ENCODE measurements around the gene C18orf54.
"Not testable (repeated sequence)": the region's sequence is repeated elsewhere in the genome, so short reads cannot be mapped to it uniquely, and the experiment has no call there.

Gene C18orf54

DNA sequence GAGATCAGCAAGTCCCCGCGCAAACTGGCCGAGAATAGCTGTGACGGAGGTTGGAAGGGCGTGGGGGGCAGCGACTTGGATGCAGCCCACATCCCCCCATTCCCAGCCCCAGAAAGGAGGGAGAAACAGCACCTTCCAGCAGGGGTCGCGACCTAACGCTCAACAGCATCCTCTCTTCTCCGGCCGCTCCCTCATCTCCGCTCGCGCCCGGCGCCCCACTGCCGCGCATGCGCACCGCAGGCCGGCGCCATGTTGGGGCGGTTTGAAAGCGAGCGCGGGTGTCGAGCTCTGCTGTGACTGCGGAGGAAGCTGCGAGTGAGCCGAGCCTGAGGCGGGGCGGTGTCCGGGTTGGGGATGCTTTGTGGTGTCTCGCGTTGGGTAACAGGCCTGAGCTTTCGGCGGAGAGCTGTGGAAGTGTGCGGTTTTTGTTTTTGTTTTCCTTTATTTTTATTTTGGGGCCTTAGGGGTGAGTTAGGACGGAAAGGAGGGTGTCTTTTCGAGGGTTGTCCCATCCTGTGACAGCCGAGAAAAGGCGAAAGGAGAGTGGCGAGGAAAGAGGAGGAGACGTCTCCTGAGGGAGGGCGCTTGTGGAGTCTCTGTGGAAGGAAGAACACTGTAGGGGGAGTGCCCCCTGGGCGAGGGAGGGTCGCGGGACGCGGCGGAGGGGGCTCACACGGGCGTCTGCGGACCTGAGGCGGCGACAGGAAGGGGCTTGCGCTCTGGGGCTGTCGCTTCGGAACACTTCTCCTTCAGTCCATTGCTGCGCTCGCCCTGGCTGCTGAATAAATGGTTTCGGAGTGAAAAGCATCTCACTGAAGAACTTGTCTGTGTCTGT lies at the start of gene C18orf54, which contains the start of gene STARD6:
C18orf54 (plus strand) TSS at position 247 of the 835 bp plus-strand sequence. CDS start 2,667 bp downstream, outside the sequence.
STARD6 (minus strand) TSS at position 199 of the 835 bp plus-strand sequence. CDS start 3,285 bp downstream, outside the sequence.
- peak; percentile 97 for DNase-seq (ENCODE audit: low spot score)

DNA sequence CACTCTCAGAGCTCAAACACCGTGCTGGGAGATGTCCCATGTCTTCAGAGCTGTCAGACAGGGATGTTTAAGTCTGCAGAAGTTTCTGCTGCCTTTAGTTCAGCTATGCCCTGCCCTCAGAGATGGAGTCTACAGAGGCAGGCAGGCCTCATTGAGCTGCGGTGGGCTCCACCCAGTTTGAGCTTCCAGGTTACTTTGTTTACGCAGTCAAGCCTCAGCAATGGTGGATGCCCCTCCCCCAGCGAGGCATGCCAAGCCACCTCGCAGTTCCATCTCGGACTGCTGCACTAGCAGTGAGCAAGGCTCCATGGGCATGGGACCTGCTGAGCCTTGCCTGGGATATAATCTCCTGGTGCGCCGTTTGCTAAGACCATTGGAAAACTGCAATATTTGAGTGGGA lies 48.1 kb upstream of the C18orf54 start:
- DNase-seq (ENCODE audit: low spot score) = not testable (repeated sequence)

DNA sequence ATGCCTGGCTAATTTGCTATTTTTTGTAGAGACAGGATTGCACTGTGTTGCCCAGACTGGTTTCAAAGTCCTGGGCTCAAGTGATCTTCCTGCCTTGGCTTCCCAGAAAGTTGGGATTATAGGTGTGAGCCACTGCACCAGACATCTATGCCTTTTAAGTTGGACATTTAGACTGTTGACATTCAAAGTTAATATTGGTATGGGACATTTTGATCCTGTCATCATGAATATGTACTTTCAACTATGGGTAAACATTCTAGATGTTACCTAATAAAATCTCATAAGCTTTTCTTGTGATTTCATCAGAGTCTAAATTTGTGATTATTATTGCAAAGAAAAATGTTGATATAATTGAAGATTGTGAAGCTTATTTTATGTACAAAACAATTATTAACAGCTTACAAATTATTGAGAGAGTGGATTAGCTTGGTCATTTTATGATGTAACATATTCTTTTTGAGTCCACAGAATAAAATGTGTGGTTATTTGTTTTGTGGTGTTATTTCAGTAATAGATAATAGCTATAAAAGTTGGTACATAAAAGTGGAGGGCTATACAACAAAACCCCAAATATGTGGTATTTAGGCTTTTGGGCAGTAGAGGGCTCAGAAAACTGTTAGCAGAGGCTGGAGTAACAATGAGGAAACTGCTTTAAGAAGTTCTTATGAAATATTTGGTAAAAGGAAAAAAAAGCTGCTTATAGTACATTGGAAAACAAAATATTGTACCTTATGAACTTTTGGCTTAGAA lies 41.5 kb upstream of the C18orf54 start:
- no peak for DNase-seq (ENCODE audit: low spot score)

DNA sequence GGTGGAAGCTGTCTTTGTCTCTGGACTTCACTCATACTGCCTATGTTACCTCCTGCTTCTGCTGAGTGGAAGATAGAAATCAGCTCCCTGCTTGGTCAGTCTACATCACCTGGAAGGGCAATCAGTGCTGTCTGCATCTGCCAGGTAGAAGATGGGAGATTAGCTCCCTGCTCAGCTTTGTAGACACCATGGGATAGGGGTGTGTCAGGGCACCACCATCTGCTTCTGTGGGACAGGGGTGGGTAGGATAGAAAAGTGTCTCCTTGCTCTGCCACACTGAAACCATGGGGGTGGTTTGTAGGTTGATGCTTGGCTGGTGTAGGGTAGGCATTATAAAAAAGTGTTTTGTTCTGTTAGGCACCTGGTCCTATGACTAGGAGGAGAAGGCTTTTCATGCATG lies 34.1 kb upstream of the C18orf54 start:
- no peak for DNase-seq (ENCODE audit: low spot score)

DNA sequence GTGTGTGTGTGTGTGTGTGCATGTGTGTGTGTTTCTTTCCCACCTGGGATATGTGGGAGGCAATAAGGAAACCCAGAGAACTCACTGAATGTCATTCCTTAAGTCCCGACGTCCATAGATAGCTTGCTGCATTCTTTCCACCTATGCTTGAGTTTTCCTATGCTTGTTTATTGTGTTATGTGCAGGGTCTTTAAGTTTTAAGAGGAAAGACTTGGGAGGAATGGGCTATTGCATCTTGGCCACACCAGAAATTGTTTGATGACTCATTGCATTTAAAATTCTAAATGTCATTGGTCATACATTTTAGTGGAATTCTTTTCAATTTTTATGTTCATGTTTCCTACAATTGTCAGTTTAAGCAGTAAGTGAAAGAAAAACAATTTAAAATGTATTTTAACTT lies 33.7 kb upstream of the C18orf54 start:
- DNase-seq (ENCODE audit: low spot score) = no peak

DNA sequence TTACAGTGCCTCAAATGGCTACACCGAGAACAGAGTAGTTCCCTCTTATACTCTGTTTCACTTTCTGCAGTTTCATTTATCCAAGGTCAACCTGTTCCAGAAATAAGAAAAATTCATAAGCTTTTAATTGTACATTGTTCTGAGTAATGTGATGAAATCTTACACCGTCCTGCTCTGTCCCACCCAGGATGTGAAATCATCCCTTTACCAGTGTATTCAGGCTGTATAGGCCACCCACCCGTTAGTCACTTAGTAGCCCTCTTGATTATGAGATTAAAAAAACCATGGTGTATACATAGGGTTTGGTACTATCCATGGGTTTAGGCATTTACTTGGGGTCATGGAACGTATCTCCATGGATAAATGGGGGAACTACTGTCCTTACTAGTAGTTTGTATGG lies 29.9 kb upstream of the C18orf54 start:
- DNase-seq (ENCODE audit: low spot score) = no peak

DNA sequence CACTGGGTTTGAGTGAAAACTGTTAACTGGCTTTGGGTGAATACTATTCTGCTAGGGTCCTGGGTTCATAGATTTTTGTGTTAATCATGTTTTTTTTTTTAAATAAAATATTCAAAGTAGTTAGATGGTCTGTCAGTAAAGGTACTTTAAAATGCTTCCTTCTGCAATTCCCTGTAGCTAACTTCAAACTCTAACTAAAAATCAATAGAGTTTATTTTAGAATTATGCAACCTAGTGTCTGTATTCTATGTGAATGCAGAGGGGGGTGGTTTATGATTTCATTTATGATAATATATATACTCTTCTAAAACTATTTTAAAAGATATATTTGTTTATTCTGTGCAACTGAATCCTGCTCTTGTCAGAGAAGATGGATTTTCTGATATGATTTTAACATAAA lies 27.9 kb upstream of the C18orf54 start:
- DNase-seq (ENCODE audit: low spot score) = no peak

DNA sequence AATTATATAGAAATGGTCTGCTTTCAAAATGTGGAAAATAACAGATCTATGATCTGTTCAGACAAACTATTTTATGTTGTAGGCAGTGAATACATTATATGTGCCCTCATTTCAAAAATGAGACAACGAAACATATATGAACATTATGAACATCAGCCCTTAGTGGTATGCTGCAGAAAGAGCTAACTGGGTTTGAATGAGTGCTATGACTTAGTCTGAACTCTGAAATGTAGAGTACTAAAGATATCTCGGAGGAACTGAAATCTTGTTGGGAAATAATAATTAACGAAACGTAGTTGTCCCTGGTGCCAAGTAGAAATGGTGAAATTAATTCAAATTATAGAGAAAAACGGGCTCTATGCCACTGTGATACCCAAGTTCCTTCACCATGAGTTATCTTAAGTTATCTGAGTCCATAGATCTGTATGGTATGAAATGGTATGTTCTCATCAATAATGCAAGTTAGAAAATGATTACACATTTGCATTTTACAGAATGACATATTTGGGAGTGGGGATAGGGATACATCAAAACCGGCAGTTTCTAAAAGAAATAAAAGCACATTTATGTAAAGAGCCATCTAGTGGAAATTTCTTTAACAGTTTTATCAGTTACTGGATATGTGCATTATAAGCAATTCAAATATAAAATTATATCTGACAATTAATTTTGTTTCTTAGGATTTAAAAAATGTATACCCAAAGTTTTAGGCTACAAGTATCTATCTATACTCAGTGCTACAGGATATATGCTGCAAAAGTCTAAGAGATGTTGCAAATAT lies 26.7 kb upstream of the C18orf54 start:
- no peak for DNase-seq (ENCODE audit: low spot score)

DNA sequence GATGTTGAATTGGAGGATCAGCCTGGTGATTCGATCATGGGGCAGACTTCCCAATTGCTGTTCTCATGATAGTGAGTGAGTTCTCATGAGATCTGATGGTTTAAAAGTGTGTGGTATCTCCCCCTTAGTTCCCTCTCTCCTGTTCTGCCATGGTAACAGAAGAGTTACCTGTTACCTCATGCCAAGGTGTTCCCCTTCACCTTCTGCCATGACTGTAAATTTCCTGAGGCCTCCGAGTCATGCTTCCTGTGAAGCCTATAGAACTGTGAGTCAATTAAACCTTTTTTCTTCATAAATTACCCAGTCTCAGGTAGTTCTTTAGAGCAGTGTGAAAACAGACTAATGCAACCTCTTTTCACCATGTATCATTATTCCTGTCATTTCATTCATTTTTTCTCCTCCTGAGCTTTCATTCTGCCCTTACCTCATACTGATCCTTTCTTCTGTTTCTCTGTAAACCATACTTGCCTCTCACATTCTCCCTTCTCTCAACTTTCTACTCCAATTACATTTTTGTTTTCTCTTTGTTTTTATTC lies 22.0 kb upstream of the C18orf54 start:
- DNase-seq (ENCODE audit: low spot score) = no peak

DNA sequence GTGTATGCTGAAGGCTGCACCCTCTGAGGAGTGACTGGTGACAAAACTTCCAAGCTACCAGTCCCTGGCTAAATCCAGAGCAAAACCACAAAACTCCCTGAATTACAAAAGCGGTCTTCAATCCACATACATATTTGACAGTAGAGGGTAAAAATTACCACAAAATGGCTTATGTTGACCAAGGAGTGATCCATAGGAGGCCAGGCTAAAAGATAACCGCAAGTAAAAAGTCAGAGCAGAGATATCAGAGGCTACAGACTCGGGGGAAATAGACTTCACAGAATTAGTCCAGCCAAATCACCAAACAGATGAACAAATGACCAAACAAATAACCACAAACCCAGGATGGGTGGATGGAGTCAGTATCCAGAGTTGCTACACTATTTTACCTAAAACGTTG lies 19.5 kb upstream of the C18orf54 start:
- no peak for DNase-seq (ENCODE audit: low spot score)

DNA sequence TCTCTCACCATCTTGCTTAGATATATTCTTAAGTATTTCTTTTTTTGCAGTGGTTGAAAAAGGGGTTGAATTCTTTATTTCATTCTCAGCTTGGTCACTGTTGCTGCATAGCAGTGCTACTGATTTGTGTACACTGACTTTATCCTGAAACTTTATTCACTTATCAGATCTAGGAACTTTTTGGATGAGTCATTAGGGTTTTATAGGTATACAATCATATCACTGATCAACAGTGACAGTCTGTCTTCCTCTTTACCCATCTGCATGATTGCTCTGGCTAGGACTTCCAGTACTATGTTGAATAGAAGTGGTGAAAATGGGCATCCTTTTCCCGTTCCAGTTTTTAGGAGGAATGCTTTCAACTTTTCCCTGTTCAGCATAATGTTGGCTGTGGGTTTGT lies 6.5 kb upstream of the C18orf54 start:
- DNase-seq (ENCODE audit: low spot score) = no peak

DNA sequence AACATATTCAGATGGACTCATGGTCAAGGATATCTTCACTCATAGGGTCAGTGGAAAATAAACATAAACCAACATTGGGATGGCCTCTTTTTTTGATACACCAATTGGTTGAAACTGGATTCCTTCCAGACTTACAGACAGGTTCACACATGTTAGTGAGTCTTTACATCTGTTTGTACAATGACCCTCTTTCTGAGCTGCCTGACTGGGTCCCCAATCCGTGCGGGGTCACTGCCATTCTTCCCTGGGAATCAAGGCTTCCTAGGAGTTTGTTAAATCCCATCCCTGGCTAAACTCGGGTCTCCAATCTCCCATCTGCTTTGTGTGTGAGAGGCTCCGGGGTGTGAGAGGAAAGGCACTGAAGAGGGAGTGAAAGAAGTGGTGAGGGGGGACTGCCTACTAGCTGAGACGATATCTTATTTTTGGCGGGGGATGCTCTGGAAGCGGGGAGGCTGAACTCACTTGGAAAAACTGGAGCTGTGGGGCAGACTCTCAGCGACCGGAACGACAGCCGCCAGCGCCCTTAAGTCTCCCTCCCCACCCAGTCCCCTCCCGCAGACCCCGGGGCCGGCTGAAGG lies 535 bp upstream of the C18orf54 start:
- DNase-seq (ENCODE audit: low spot score) = no peak

DNA sequence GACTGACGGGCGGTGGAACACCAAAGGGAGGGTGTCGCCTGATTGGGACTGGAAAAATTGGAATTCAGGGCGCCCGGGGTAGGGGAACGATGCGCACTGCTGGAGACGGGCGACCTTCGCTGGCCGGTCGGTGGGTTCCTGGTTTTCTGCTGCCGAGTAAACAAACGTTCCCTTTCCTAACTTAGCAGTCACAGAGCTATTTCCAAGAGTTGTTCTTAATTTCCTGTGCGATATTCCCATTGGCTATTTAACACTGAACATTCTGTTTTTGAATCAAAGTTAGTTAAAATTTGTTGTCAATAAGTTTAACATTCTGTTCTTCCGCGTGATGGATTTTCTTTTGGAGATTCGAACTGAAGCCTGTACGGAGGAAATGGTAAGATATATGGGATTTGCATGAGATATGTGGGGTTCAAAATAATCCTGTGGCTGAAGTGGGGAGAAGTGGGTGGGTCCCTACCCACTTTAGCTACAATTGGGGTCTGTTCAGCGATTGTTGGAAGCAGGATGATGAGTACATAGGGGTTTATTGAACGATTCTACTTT lies 862 bp downstream of the C18orf54 start:
- DNase-seq (ENCODE audit: low spot score) = no peak

DNA sequence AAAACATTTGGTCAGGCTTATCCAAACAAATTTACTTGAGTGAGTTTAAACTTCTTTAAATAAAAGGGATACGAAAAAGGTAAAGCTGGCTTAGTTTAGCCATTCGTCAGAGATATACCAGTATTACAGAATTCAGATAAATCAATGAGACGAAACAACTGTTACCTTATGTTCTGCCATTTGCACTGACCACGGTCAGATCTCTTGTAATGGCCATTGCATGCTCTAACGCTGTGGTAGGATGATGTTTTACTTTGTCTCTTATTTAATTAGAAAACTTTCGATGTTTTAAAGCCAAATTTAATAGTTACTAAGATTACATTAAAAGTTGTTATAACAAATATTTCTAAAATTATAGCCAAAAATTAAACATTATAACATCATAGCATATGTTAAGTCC lies 1.5 kb downstream of the C18orf54 start:
- DNase-seq (ENCODE audit: low spot score) = no peak

DNA sequence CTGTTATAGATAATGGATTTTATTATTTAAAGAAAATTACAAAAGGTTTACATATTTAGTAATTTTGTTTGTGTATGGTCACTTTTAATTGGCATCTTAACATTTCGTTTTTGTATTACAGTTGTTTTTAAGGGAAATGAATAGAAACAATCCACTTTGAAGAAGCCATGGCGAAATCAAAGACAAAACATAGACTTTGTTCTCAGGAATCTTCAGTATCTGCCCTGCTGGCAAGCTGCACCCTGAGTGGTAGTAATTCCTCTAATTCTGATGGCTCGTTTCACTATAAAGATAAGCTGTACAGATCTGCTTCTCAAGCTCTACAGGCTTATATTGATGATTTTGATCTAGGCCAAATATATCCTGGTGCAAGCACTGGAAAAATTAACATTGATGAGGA lies 2.7 kb downstream of the C18orf54 start:
- no peak for DNase-seq (ENCODE audit: low spot score)

DNA sequence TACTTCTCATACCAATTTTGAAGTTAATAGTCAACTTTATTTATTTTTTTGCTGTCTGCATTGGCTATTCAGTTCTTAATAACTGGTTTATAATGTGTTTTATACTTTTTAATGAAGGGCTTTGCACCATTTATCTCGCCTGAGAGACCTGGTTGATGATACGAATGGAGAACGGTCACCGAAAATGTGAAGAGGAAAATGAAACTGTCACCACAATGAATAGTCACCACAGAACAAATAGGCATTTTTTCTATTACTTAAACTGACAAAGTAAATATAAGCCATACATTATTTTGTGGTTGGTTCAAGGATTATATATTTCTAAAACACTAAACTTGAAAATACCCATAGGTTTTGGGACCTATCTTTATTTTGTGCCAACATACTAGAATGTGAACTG lies 20.4 kb downstream of the C18orf54 start:
- DNase-seq (ENCODE audit: low spot score) = no peak

DNA sequence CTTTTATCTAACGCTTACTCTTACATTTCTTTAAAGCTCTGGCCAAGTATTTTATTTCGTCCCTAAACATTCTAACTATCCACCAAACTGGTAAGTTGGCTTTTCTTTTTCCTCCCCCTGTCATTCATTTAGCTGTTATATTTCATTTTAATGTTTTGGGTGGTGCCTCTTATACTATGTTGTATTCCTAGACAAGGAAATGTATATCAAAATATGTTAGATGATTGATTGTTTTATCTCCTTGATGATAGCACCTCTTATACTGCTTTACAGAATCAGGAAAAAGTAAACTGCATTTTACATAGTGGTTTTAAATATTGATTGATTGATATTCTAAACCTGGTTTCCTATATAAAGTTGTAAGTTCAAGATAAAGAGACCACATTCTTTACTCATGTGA lies 23.9 kb downstream of the C18orf54 start:
- no peak for DNase-seq (ENCODE audit: low spot score)

DNA sequence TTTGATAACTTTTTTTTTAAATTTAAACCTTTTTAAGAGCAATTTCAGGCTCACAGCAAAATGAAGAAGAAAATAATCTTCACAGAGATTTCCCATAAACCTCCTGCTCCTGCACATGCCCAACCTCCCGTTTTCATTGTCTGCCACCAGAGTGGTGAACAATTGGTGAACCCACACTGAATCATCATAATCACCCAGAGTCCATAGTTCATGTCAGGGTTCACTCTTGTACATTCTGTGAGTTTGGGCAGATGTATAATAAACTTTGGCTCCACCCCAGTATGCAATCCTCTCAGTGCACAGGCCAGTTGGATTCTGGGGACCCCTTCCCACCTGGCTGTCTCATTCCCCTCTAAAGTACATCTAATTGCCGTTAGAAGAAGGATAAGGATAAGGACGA lies 24.4 kb downstream of the C18orf54 start:
- no peak for DNase-seq (ENCODE audit: low spot score)

DNA sequence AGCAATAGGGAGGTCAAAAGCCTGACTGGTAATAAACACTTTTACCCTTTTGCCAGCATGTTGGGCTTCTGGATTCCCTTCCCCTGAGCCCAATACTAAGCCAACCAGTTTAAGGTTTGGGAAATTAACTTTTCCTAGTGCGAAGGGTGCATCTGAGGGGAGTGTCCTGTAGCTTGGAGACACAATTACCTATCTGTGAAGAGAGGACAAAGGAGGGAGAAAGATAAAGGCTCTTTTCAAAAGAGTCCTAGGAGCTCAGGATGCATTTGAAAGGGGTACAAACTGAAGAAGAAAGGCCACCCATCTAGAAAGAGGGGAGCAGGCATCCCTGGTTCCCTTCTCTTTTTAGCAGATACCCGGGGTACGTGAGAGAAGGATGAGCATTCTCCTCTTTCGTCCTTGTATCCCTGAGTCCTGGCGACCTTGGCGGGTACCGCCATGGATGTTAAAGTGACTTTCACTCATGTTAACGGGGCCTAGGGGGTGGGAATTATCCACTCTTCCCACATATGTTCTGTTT lies 25.1 kb downstream of the C18orf54 start:
- DNase-seq (ENCODE audit: low spot score) = no peak

DNA sequence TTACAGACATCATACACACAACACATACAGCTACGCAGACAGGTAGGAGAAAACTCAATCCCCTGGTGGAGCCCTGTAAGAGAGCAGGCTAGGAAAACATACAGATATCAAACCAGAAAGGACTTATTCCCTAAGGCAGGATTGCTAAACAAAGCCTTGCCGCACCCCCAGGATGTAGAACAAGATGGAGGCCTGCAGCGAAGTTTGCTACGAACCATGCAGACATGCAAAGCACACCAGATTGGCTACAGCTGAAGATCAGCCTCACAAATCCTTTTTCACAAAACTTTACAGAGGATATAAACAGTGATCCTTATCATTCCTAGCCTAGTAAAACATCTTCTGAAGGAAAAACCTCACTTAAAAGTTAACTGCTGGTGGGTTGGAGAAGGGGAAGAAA lies 28.3 kb downstream of the C18orf54 start:
- DNase-seq (ENCODE audit: low spot score) = no peak

DNA sequence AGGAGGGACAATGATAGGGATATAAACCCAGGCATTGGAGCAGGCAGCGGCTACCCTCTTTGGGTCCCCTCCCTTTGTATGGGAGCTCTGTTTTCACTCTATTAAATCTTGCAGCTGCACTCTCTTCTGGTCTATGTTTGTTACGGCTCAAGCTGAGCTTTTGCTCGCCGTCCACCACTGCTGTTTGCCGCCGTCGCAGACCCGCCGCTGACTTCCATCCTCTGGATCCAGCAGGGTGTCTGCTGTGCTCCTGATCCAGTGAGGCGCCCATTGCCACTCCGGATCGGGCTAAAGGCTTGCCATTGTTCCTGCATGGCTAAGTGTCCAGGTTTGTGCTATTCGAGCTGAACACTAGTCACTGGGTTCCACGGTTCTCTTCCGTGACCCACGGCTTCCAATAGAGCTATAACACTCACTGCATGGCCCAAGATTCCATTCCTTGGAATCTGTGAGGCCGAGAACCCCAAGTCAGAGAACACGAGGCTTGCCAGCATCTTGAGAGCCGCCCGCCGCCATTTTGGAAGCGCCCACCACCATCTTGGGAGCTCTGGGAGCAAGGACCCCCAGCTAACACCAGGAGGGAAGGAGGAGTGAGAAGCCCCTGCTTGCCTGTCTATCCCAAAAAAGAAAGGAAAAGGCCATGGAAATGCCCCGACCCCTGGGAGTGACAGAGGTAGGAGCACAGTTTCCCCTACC lies 29.2 kb downstream of the C18orf54 start:
- not testable (repeated sequence) for DNase-seq (ENCODE audit: low spot score)

All from germinal center (tissue), 1 donor.